ENCODE results near the gene SHISA9.

GRCh38 chr16:13099822-13100221, 198.4 kb downstream of the SHISA9 start:
- TF ChIP-seq CTCF (IDR thresholded peaks at IDR 0.05) (no peak), ZFX (IDR thresholded peaks at IDR 0.05; ENCODE audit: borderline replicate concordance) (no peak)

Measured in 22Rv1 (cell line).